Hematopoietic multipotent progenitor cell treated with erythropoietin and hydrocortisone succinate and interleukin-3 and kit ligand, for 15 days (in vitro differentiated cells): ENCODE results near the gene RAP1GAP2.

ENCODE experiments used
- DNase-seq: peaks from one replicate; pipeline ENCODE4 v3.0.0-alpha.2; 2015; ENCODE audit warnings: low spot score

Gene RAP1GAP2

DNA sequence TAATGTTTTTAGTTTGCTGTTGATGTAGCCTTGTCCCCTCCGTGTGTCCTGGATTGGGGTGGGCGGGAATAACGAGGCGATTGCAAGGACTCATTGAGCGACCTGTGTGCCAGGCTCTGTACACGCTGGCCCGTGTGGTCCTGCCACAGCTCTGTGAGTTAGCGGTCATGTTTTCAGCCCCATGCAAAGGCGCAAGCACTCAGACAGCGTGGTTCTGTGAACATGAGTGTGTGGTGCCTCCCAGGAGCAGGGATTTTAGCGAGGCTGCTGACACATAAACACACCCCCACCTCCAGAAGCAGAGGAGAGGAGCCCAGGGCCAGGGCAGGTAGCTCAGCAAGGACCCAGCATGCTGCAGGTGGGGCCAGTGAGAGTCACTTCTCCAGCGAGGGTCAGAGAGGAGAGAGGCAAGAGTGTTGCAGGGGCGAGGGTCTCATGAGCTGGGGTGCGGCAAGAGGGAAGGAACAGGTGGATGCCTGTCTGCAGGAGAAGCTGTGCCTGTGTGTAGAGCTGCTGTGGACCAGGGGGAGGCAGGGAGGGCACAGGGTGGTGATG, 151.8 kb downstream of the RAP1GAP2 start:
- no peak for DNase-seq

DNA sequence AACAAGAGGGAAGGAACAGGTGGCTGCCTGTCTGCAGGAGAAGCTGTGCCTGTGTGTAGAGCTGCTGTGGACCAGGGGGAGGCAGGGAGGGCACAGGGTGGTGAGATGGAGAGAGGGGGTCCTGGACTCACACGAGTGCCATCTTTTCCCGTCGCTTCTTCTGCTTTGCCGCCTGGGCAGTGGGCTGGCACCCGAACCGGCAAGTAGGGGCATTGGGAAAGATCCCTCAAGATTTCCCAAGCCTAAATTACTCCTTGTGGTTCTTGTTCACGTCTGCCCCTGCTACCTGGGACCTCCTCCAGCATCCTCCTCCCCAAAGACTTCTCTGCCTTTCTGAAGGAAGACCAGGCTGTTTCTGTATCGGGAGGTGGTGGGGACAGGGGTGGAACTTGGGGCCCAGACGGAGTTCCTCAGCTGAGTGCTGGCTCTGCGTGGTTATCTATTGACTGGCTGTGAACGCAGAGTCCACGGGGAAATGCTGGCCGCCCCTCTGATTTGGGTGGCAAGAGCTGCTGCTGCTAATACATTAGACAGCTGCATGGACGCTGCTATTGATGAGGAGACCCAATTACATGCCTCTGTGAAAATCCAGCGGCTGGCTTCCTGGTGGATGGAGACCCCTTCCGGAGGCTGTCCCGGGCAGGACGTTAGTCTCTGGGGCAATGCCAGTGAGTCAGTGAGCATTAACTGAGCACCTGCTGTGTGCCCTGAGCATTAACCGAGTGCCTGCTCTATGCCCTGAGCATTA, 152.7 kb downstream of the RAP1GAP2 start:
- DNase-seq: no peak

DNA sequence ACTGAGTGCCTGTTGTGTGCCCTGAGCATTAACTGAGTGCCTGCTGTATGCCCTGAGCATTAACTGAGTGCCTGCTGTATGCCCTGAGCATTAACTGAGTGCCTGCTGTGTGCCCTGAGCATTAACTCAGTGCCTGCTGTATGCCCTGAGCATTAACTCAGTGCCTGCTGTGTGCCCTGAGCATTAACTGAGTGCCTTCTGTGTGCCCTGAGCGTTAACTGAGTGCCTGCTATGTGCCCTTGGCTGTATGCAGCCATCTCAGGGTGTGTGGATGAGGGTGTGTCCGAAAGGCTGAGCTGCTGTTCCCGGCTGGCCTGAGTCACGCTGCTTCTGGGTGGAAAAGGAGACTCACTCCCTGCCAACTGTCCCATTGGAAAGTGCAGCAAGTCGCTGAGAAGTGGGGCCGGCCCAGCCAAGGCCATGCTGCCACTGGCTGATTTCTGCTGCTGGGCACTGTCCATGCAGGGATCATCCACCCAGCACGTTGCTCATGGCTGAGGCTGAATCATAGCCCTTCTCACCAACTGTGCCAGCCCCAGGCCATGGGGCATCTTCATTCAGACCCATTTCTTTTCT, 153.3 kb downstream of the RAP1GAP2 start:
- no peak for DNase-seq

DNA sequence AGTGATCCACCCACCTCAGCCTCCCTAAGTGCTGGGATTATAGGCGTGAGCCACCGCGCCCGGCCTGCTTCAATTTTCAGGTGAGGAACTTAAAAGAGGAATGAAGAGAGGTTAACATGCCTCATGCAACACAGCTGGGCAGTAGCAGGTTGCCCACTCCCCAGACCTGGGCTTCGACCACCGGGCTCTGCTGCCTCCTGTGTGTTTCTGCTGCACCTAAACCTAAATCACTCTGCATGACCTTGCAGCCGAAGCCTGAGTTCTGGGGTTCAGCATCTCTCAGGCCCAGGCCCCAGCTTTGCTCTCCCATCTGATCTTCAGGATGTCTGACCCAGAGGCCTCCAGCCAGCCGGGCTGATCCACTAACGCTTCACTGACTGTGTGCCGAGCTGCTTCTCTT, 154.6 kb downstream of the RAP1GAP2 start:
- DNase-seq: no peak

DNA sequence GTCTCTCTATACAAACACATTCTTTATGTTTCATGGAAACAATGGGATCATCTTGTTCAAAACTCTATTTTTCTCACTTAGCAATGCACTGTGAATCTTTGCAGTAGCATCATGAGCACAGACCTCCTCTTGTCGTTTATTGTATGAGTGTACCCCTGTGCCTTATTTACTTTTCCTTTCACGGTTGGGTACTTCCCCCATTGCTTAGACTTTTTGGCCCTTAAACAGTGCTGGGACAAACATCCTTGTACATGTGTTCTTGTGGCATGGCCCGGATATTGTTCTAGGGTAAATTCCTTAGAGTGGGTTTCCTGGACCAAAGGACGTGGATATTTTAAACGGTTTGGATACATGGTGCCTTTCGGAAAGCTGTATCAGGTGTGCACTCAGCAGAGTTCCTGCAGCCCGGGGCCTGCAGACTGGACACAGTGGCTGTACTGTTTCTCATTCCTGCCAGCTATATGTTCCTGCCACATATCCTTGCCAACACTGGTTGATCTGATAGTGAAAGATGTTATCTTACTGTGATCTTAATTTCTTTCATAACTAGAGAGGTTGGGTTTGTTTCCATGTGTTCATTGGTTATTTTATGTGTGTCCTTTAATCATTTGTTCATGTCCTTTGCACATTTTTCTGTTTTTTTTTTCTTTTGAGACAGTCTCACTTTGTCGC, 156.1 kb downstream of the RAP1GAP2 start:
- DNase-seq: no peak

DNA sequence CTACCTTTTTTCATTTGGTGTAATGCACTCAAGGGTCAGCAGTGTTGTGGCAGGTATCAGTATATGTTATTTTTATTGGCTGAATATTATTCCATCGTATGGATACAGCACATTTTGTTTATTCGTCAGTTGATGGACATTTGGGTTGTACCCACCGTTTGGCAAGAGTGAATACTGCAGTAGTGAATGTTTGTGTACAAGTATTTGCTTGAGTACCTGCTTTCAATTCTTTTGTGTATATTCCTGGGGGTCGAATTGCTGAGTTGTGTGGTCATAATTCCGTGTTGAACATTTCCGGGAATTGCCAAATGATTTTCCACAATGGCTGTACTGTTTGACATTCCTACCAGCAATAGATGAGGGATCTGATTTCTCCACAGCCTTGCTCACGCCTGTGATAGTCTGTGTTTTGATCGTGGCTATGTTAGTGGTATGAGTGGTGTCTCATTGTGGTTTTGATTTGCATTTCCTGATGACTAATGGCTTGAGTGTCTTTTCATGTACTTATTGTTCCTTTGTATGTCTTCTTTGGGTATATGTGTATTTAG, 158.7 kb downstream of the RAP1GAP2 start:
- DNase-seq: no peak

DNA sequence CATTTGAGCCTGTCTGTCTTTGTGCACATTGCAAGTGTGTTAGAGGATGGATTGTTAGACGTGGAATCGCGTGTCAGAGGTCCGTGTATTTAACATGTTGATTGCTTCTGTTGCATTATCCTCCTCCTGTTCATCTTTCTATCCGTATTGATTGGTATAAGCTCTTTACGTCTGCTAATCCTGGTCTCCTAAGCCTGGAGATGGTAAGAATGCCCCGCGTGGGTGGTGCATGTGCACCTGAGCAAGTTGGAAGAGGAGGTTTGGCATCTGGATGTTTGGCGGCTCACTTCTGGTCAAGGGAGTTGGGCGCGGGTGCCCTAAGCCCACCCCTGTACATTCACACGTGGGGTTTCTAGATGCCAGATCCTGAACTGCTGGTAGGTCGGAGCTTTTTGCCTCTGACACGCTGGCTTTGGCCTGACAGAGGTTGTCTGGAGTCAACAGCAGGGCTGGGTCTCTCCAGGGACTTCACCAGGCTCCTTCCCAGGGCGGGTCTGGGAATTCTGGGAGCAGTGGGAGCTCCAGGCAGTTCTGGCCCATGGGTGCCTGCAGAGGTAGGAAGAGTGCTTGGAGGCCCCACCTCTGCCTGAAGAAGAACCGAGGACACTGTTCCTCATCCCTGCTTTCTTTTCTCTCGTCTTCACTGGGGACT, 159.8 kb downstream of the RAP1GAP2 start:
- no peak for DNase-seq

DNA sequence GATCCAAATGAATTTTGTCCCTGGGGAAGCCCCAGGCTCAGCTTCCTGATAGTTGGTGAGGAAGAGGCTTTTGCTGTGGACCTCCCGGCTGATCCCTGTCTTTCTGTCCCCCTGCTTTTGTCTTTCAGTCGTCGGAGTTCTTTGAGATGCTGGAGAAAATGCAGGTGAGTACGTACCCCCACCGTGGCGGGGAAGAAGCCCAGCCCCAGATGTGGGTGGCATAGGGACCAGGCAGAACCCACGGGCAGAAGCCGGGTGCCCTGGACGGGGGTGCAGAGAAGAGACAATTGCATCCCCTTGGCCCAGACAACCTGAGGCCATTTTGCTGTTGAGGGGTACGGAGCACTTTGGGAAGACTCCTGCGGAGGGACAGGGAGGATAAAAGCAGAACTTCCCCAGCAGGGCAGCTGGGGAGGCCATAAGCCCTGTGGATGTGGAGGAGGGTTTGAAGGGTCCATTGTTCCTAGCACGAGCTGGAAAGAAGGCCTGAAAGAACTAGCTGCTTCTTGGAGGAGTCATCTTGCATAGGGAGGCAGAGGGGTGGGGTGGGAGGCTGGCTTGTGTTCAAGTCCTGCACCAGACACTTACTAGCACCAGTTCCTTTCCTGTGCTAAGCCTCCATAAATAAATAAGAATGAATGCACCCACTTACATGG, 161.5 kb downstream of the RAP1GAP2 start:
- DNase-seq: no peak

DNA sequence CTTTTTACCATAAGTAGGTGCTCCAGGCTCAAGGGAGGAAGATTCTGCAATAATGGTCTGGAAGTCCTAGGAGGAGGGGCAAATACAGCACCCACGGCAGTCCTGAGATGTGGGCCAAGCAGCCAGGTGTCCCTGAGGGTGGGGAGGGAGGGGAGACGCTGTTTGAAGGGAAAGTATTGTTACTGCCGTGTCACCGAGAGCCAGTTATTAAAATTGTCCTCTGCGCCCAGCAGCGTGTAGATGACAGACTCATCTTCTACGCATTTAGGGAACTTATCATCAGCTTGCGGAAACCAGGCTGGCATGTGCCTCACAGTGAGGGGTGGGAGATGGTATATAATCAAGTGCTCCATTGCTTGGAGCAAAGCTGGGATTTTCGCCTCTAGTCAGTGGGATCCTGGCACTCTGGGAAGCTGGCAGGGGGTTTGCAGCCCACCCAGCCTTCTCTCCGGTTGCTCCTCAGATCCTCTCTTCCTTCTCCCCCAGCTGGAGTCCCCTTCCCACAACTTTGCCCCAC, 162.5 kb downstream of the RAP1GAP2 start:
- DNase-seq: no peak

DNA sequence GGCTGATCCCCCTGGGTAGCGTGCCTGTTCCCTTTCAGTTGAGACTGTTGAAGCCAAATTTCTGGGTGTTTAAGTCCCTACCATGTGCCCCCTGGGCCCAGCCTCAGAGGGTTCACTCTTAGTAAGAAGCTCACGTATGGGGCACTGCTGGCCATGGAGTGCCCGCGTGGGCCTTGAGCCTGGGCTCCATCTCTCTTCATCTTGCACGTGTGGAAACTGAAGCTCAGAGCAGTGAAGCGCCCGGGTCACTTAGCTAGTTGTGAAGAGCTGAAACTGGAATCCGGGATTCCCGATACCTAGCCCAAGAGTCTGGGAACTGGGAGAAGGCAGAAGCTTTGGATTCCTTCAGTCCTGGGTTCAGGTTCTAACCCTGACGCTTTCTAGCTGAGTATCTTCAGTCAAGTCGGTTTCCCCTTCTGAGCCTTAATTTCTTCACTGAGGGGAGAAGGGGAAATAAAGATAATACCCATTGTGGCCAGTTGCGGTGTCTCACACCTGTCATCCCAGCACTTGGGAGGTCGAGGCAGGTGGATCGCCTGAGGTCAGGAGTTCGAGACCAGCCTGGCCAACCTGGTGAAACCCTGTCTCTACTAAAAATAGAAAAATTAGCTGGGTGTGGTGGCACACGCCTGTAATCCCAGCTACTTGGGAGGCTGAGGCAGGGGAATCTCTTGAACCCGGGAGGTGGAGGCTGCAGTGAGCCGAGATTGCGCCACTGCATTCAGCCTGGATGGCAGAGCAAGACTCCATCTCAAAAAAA, 163.3 kb downstream of the RAP1GAP2 start:
- no peak for DNase-seq

DNA sequence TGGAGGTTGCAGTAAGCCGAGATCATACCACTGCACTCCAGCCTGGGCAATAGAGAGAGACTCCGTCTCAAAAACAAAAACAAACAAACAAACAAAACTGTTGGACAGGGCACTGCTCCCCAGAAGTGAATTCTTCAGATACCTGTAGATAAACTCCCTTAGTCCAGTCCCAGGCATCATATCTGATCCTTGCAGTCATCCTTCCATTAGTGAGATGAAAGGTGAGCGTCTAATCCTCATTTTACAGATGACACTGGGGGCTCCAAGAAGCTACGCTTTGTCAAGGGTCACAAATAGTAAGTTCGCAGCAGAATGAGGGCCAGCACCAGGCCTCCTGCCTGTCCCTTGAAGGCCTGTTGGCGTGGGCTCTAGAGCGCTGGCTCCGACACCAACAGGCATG, 165.2 kb downstream of the RAP1GAP2 start:
- no peak for DNase-seq

DNA sequence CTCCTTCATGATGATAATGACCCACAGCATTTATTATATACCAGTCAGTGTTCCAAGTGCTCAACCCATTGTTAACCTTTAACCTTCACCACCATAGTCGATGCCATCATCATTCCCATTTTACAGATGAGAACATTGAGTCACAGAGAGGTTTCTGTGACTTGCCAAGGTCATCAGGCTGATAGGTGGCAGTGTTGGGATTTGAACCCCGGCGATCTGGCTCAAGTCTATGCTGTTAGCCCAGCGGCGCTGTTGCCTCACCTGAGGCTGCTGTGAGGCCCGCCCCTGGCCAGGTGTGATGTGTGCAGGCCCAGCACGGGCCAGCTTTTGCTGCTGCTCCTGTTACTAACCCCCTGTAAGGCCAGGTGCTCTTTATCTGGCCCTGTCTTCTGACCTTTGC, 166.0 kb downstream of the RAP1GAP2 start:
- no peak for DNase-seq

DNA sequence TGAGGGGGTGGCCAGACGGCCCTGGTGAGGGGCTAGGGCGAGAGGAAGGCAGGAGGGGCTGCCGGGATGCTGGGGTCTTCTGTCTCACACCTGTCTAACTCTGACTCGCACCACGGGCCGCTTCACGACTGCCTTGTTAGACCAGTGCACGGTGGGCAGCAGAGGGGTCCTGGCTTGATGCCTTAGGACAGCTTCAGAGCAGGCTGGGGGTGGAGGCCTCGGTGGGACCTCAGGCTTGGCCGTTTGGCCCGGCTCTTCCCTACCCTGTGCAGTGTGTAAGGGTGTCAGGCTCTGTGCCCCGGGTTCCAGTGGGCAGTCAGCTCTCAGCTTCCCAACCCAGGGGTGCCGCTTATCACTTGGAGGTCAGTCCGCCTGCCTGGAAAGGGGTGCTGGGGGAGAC, 166.5 kb downstream of the RAP1GAP2 start:
- DNase-seq: no peak

DNA sequence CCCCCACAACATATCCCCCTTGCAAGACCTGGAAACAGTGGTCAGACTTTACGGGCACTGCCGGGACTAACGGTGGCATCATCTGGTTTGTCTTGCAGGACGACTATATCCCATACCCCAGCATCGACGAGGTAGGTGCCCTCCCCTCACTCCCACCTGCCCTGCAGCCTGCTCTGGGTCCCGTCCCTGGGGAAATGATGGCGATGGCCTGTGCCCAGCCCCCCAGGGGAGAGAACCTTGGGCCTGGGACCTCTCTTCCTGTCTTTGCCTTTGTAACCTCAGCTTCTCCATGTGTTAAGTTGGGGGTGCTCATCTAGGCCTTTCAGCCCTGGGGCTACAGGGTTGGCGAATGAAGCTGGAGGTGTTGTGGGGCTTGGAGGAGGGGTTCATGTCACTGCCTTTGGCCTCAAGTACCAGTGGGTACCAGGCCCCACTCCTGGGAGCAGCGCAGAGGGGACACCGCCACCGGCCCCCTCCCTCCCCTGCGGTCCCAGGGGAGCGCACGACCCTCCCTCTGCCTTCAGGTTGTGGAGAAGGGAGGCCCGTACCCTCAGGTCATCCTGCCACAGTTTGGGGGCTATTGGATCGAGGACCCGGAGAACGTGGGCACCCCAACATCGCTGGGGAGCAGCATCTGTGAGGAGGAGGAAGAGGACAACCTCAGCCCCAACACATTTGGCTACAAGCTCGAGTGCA, 167.2 kb downstream of the RAP1GAP2 start:
- no peak for DNase-seq

DNA sequence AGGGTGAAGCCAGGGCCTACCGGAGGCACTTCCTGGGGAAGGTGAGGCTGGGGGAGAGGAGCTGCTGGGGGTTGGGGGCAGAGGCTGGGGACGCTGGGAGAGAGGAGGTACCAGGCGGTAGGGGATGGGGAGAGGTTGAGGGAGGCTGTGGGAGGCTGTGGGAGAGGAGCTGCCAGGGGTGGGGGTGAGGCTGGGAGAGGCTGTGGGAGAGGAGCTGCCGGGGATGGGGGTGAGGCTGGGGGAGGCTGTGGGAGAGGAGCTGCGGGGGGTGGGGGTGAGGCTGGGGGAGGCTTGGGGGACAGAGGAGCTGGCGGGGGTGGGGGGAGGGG, 167.8 kb downstream of the RAP1GAP2 start:
- no peak for DNase-seq

DNA sequence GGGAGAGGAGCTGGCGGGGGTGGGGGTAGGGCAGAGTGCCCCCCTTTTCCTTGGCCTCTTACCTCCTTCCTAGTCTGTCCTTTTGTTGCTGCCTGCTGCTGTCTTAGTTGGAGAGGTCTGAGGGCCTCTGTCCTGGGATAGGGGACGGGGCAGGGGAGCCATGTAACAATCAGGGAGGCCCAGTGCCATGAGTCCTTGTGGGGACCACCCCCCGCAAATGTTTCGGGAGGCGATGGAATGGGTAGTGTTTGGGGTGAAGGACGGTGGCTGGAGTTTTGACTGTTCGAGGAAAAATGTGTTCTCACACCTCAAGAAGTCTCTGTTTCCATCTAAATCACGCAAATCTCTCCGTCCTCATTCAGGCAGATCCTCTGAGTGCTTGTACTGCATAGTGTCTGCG, 168.1 kb downstream of the RAP1GAP2 start:
- DNase-seq: no peak

DNA sequence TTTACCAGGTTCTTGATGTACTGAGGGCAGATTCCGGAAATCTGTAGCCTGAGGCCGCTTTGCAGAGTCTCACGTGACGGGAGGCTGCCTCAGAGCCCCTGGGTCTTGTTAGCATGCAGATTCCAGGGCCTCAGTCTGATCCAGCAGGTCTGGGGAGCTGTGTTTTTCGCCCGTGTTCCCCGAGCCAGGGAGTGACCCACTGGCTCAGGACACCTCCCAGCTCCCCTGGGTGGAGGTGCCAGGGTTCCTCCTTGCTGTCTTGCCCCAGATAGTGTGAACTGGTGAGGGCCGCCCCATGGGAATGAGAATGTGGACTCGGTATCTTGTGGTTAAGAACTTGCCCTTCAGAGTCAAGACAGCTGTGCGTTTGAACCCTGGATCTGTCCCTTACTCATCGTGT, 168.6 kb downstream of the RAP1GAP2 start:
- DNase-seq: no peak

DNA sequence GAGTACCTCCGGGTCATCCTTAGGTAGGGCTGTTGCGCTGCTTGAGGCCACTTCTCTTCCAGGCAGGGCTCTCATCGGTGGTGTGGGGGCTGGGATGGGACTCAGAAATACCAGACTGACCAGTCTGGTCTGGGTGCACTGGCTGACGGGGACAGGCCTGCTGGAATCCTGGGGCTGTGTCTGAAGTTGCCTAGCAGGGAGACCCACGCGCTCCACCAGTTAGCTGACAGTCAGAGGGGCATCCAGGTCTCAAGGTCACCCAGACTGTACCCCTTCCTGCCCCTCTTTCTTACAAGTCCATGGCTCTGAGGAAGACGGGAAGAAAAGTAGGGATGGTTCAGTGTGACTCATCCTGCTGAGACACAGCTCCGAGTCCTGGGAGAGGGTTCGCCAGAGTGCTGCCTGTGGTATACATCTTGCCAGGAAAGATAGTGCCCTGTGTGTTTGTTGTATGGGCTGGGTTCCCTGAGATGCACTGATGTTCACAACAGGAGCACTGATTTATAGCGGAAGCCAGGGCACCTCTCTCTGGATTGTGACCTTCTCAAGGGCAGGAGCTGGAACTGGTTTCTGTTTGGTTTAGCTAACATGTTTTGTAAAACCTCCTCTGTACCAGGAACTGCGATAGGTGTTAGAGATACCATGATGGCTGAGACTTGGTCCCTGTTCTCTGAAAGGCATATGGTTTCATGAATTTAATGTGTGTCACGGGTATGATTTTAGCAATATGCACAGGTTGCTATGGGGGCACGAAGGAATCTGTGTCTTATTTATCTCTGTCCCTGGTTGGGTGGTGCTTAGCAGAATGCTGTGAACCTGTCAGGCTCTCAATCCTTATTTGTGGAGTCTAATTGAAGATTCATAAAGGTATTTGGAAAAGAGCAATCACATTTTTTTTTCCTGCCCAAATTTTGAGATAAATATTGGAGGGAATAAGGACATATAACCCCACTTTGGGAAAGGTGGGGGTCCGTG, 169.7 kb downstream of the RAP1GAP2 start:
- DNase-seq: no peak

DNA sequence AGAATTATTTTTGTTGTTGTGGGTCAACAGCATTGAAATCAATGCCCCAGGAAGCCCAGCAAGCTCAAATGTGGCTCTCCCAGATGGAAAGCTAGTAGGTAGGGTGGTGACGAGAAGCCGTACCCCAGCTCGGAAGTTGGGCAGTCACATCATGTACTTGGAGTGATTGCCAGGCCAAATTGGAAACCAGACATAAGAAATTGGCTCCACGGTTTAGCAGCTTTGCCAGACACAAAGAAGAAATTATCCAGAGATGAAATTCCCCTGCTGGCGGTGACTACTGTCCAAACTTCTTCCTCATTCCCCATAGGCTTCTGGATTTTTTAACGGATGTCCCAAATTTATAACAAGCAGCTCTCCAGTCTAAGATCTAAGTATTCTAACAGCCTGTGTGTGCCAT, 171.3 kb downstream of the RAP1GAP2 start:
- no peak for DNase-seq
